Fibroblast of villous mesenchyme (primary cell): ENCODE data around the gene CLDN19. TPM values are rescaled to one million over a fixed set of nuclear protein-coding genes. Genes with fewer than 3 reads are reported as not detected.

Experiments
- DNase-seq: peaks from one replicate; pipeline ENCODE4 v3.0.0-alpha.2; 2010; ENCODE audit warnings: low read depth
- H3K4me3 ChIP-seq: 2 replicates; pipeline ENCODE4 v1.5.1; 2011; ENCODE audit warnings: low read depth, mild to moderate bottlenecking, low read length
- total RNA-seq: library from RNA; depleted of rRNA; stranded (reverse); fragments of >200 nt; gene quantifications from 2 replicates; pipeline ENCODE4 v1.2.3, GENCODE V29; 2012
- TF ChIP-seq, protein P1 (sequence below): IDR thresholded peaks from 2 replicates; pipeline ENCODE4 v1.5.1; 2012; ENCODE audit warnings: low read depth, mild to moderate bottlenecking, low read length; ENCODE audit not compliant: insufficient read depth

The CLDN19 gene
- total RNA-seq, 1 donor = not detected

- DNase-seq = no peak
- TF ChIP-seq, protein P1, sequence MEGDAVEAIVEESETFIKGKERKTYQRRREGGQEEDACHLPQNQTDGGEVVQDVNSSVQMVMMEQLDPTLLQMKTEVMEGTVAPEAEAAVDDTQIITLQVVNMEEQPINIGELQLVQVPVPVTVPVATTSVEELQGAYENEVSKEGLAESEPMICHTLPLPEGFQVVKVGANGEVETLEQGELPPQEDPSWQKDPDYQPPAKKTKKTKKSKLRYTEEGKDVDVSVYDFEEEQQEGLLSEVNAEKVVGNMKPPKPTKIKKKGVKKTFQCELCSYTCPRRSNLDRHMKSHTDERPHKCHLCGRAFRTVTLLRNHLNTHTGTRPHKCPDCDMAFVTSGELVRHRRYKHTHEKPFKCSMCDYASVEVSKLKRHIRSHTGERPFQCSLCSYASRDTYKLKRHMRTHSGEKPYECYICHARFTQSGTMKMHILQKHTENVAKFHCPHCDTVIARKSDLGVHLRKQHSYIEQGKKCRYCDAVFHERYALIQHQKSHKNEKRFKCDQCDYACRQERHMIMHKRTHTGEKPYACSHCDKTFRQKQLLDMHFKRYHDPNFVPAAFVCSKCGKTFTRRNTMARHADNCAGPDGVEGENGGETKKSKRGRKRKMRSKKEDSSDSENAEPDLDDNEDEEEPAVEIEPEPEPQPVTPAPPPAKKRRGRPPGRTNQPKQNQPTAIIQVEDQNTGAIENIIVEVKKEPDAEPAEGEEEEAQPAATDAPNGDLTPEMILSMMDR = no peak
- H3K4me3 ChIP-seq = no peak overlapping the region
These were observed 40.1 kb upstream of the CLDN19 start for GRCh38 chr1:42780176-42780575.

GRCh38 chr1:42779725-42780124, 39.7 kb upstream of the CLDN19 start:
- TF ChIP-seq, protein P1 = no peak
- no peak overlapping the region for H3K4me3 ChIP-seq
- no peak for DNase-seq

DNA sequence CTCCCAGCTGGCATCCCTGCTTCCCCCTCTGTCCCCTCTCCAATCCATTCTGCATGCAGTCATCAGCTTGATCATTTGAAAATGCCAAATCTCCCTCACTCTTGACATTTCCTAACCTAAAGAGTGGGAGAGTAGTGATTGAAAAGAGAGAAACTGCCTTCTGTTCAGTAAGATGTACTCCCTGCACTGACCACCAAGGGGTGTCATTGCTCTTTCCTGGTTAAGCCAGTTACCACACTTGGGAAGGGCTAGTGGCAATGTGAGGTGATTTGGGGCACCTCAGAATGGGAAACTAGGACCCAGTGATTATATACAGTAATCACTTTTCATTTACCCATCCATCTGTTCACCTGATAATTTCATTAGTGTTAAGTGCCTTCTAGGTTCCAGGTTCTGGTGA, 37.8 kb upstream of the CLDN19 start:
- peak; percentile 57 for DNase-seq
- TF ChIP-seq, protein P1 = peak; percentile 86

DNA sequence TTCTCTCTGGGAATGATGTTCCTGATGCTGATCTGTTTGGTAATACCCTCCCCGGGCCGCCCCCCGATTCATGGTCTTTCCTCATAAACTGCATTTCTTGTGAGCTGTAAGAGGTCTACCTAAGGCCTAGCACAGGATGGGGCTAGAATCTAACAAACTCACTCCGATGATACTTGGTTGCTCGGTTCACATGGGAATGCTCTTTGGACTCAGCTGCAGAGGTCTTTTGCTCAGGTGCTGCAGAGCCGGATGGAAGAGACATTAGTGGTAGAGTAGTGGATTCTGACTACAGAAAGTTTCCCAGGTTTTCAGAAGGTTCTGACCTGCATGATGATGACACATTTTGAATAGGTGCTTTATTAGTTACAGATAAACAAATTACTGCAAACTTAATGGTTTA, 36.5 kb upstream of the CLDN19 start:
- H3K4me3 ChIP-seq = no peak overlapping the region
- TF ChIP-seq, protein P1 = no peak
- no peak for DNase-seq

More for the DNA sequence above, 37.8 kb upstream of the CLDN19 start:
- no peak overlapping the region for H3K4me3 ChIP-seq

- DNase-seq = no peak
- H3K4me3 ChIP-seq = no peak overlapping the region
- TF ChIP-seq, protein P1 = no peak
These were observed 35.0 kb upstream of the CLDN19 start for GRCh38 chr1:42774928-42775526.

DNA sequence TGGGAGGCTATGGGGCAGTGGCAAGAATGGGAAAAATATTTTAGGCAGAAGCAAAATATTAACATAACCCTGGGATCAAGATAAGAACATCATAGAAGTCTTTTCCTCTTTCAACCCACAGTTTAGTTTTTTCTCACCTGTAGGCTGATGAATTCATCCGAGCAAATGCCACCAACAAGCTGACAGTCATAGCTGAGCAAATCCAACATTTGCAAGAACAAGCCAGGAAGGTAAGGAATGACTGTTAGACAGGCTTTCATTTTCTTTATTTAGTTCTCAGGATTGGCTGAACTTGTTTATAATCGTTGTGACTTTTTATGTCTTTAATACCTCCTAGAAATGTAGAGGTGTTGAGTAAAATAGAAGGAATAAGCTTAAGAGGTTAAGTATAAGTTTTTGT, 33.4 kb upstream of the CLDN19 start:
- no peak for DNase-seq
- TF ChIP-seq, protein P1 = no peak
- H3K4me3 ChIP-seq = no peak overlapping the region

DNA sequence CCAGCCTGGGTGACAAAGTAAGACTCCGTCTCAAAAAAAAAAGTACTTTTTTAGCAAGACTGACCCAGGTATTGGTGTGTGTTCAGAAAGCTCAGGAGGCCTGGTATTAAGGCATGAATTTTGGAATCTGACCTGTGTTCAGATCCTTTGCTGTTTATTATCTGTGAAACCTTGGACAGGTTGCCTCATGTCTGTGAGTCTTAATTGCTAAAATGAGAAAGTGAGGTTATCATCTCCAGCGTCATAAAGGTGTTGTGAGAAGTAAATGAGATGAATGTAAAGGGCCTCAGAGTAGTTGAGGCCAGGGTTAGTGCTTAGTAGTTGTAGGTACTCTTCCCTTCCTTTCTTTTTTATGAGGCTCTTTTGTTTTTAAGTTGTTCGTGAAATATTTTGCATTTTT, 29.8 kb upstream of the CLDN19 start:
- TF ChIP-seq, protein P1 = no peak
- no peak for DNase-seq
- H3K4me3 ChIP-seq = no peak overlapping the region
